ENCODE data around the gene PDE11A.

Gene PDE11A

DNA sequence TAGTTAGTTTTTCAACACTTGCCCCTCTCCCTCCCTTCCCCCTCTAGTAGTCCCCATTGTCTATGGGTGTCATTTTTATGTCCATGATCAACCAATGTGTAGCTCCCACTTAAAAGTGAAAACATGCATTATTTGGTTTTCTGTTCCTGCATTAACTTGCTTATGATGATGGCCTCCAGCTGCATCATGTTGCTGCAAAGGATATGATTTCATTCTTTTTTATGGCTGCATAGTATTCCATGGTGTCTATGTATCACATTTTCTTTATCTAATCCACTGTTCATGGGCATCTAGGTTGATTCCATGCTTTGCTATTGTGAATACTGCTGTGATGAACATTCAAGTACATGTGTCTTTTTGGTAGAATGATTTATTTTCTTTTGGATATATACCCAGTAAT is 70.5 kb downstream of the PDE11A start:
- no peak for DNase-seq (ENCODE audit: low read depth)
- TF ChIP-seq, protein P1, sequence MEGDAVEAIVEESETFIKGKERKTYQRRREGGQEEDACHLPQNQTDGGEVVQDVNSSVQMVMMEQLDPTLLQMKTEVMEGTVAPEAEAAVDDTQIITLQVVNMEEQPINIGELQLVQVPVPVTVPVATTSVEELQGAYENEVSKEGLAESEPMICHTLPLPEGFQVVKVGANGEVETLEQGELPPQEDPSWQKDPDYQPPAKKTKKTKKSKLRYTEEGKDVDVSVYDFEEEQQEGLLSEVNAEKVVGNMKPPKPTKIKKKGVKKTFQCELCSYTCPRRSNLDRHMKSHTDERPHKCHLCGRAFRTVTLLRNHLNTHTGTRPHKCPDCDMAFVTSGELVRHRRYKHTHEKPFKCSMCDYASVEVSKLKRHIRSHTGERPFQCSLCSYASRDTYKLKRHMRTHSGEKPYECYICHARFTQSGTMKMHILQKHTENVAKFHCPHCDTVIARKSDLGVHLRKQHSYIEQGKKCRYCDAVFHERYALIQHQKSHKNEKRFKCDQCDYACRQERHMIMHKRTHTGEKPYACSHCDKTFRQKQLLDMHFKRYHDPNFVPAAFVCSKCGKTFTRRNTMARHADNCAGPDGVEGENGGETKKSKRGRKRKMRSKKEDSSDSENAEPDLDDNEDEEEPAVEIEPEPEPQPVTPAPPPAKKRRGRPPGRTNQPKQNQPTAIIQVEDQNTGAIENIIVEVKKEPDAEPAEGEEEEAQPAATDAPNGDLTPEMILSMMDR (IDR thresholded peaks at IDR 0.05; ENCODE audit: control insufficient read depth, insufficient read depth, low read depth, low read length, missing control alignments) = no peak
- no peak overlapping the region for H3K4me3 ChIP-seq (ENCODE audit: control insufficient read depth, low read depth, low read length)

DNA sequence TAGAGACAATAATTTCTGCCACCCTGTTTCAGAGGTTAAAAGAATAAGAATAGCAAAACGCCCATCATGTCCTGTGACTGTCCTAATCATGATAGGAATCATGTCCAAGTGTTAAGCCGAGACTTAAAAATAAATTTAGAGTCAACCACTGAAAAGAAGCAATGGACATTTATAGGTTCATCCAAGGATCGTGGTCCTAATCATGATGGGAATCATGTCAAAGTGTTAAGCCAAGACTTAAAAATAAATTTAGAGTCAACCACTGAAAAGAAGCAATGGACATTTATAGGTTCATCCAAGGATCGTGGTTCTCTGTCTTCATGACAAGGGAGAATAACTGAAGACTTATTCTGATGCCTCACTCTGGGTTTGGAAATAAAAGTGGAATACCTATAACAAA is 73.6 kb downstream of the PDE11A start:
- H3K4me3 ChIP-seq (ENCODE audit: control insufficient read depth, low read depth, low read length) = no peak overlapping the region
- TF ChIP-seq, protein P1 (IDR thresholded peaks at IDR 0.05; ENCODE audit: control insufficient read depth, insufficient read depth, low read depth, low read length, missing control alignments) = no peak
- no peak for DNase-seq (ENCODE audit: low read depth)

DNA sequence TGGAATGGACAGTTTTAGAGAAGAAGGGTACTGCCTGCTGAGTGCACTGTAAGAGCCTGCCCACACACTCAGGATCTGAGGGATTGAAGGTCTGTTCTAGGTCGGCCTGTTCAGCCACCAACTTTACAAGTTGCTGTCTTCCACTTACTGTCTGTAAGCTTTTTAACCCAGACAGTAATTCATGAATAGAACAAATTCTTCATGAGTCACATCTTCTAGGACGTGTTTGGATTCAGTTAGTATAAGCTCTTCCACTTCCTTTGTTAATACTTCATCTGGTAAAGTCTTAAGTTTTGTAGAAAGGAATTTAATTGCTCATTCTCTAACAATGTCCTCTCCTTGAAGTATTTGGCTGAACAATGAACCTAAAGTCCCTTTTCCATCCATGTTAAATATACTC is 74.6 kb downstream of the PDE11A start:
- peak; percentile 60 for DNase-seq (ENCODE audit: low read depth)
- H3K4me3 ChIP-seq (ENCODE audit: control insufficient read depth, low read depth, low read length) = no peak overlapping the region
- TF ChIP-seq, protein P1 (IDR thresholded peaks at IDR 0.05; ENCODE audit: control insufficient read depth, insufficient read depth, low read depth, low read length, missing control alignments) = no peak

DNA sequence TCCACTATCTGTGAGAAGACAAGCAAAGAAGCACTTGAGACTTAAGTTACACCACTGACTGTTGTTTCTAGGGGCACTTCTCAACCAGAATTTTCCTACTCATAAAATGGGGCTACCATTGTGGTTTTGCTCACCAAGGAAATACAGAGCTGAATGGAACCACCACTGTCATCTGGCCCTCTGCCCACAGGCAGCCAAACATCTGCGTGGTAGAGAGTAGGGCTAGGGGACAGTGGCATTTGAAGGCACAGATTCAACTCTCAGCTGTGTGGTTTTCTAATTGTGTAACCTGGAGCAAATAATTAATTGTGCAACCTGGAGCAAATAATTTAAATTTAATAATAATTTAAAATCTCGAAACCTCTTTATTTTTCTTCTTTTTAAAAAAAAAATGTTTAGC is 79.6 kb downstream of the PDE11A start:
- TF ChIP-seq, protein P1 (IDR thresholded peaks at IDR 0.05; ENCODE audit: control insufficient read depth, insufficient read depth, low read depth, low read length, missing control alignments) = no peak
- no peak overlapping the region for H3K4me3 ChIP-seq (ENCODE audit: control insufficient read depth, low read depth, low read length)
- DNase-seq (ENCODE audit: low read depth) = no peak

DNA sequence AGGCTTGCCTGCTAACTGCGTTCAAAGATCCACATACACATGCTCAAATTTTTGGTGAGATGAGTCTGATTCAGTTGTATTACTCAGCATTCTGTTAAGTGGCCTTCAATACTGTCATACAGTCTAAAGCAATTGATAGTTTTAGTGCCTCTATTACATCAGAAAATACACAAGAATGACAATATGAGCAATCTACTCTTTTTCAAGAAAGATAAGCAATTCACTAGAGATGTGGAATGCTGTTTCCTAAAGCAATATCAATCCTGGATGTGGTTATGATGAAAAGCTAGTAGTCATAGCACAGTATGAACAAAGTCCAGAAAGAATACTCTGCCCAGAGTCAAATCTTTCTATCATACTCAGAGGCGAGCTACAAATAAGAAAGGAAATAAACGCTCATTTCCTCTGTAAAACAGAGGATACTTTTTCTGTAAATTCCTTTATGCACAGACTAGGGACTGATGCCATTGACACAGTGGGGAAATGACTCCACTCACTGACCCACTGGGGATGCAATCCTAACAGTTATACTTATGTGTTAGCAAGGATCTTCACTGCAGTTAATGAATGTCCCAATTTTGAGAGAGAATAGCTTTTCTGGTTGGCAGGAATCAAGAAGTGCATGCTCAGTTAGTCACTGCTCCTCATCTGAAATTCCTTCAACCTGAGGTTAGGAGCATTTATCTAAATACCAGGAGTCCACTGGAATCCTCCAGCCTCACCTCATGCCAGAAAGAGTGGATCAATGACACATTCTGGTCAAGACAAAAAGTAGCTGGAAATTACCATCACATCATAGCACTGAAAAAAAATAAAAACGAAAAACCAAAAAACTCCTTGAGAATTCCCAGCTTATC is 83.3 kb downstream of the PDE11A start:
- DNase-seq (ENCODE audit: low read depth) = no peak
- no peak overlapping the region for H3K4me3 ChIP-seq (ENCODE audit: control insufficient read depth, low read depth, low read length)
- TF ChIP-seq, protein P1 (IDR thresholded peaks at IDR 0.05; ENCODE audit: control insufficient read depth, insufficient read depth, low read depth, low read length, missing control alignments) = no peak

DNA sequence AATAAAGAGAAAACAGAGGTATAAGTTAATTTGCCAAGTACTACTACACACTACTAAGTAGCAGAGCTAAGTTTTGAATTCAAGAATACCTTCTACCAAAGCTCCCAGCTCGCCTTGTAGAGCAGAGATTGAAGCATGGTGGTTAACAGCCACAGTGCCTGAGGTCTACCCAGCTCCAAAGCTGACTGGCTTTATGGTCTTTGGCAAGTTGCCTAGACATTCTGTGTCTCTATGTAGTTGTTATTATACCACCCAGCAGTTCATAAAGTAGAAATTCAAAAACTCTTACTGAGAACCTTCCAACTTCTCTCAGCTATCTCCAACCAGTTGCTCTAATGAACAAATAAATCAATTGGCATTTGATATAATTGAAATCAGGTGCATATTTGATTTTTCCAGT is 87.8 kb downstream of the PDE11A start:
- TF ChIP-seq, protein P1 (IDR thresholded peaks at IDR 0.05; ENCODE audit: control insufficient read depth, insufficient read depth, low read depth, low read length, missing control alignments) = no peak
- no peak overlapping the region for H3K4me3 ChIP-seq (ENCODE audit: control insufficient read depth, low read depth, low read length)
- DNase-seq (ENCODE audit: low read depth) = no peak

Data from AG09309 (cell line).